Heart right ventricle (tissue), 16 donors: ENCODE data around the gene NUP54. TPM values are rescaled to one million over a fixed set of nuclear protein-coding genes. Genes with fewer than 3 reads are reported as not detected.
A peak's percentile ranks its signal among the peaks of the same experiment; 100 is the strongest.

Experiments used
- ATAC-seq, 8 donors: fragments of 200-7000 bp; cut with Tn5 transposase; one replicate each; pipeline ENCODE4 v1.9.1; 2020; ENCODE audit warnings: mild to moderate bottlenecking in 8 of 8, moderate library complexity in 8 of 8, moderate number of reproducible peaks in 1 of 8
- DNase-seq, 2 donors: peaks; one replicate each; pipeline ENCODE4 v3.0.0-alpha.2; 2020
- H3K27ac ChIP-seq, 10 donors: fragments of 200-600 bp; sonication (generic) in 2 of 10; one replicate each; pipeline versions ENCODE4 v1.5.0 to v1.8.0; 2020 to 2022; ENCODE audit warnings: mild to moderate bottlenecking in 3 of 10
- H3K27me3 ChIP-seq, 7 donors: fragments of 200-600 bp; one replicate each; pipeline ENCODE4 v1.8.0; 2021 to 2022; ENCODE audit warnings: mild to moderate bottlenecking in 2 of 7
- H3K36me3 ChIP-seq, 9 donors: fragments of 200-600 bp; sonication (generic) in 1 of 9; one replicate each; pipeline versions ENCODE4 v1.5.0 to v1.8.0; 2020 to 2022; ENCODE audit warnings: mild to moderate bottlenecking in 2 of 9
- H3K4me1 ChIP-seq, 9 donors: fragments of 200-600 bp; sonication (generic) in 1 of 9; one replicate each; pipeline versions ENCODE4 v1.5.0 to v1.8.0; 2020 to 2022; ENCODE audit warnings: mild to moderate bottlenecking in 4 of 9
- H3K4me3 ChIP-seq, 10 donors: fragments of 200-600 bp; sonication (generic) in 2 of 10; one replicate each; pipeline versions ENCODE4 v1.5.0 to v1.8.0; 2020 to 2022; ENCODE audit warnings: mild to moderate bottlenecking in 7 of 10, moderate library complexity in 2 of 10
- H3K9me3 ChIP-seq, 11 donors: fragments of 200-600 bp in 10 of 11; sonication (generic) in 2 of 11; one replicate each; pipeline versions ENCODE4 v1.5.0 to v1.8.0; 2013 to 2022; ENCODE audit warnings: mild to moderate bottlenecking in 2 of 11, control low read depth in 1 of 11, moderate library complexity in 1 of 11
- WGBS, 2 donors: extraction: QIAGEN DNeasy Blood & Tissue Kit; methylation state at CpG; one replicate each; pipeline ENCODE4 v1.1.7; 2013; ENCODE audit warnings: inconsistent platforms in 1 of 2; 5-methylcytosine and 5-hydroxymethylcytosine counted together
- intact Hi-C, 10 donors: fragments of 100-400 bp; cut with DNase I; formaldehyde crosslinking; loops; one replicate each; pipeline versions ENCODE4 v1.11.1 to v1.14.2; 2022
- polyA plus RNA-seq, 2 donors: library from polyadenylated mRNA; stranded (reverse); fragments of 200-250 nt; gene quantifications; one replicate each; pipeline ENCODE4 v1.2.3, GENCODE V29; 2013
- total RNA-seq, 10 donors: library from RNA; stranded (reverse); fragmentation: NEBNext Ultra II Directional in 3 of 10; extraction: Animal tissue kit (Norgen Biotek cat#: 25700) in 3 of 10; gene quantifications; one replicate each; pipeline versions ENCODE4 v1.2.1 to v1.2.4, GENCODE V29; 2021 to 2023
- TF ChIP-seq, protein P1 (sequence below), 9 donors: fragments of 200-600 bp; sonication (generic) in 2 of 9; IDR thresholded peaks; one replicate each; pipeline versions ENCODE4 v1.5.0 to v1.8.0; 2021 to 2022; ENCODE audit warnings: antibody characterized with exemption in 9 of 9, mild to moderate bottlenecking in 5 of 9, moderate library complexity in 1 of 9
- donor health status: Arrhythmogenic right ventricular cardiomyopathy.
- donor health status: ischemic (EF 13 %, LVEDD 7.1; RV severe dilation, severe dysfunction).
- donor health status: healthy with polysubstance abuse.
- donor health status: DM: no; HTN: yes; CAD: no.
- donor health status: DM: no; HTN: no; CAD: no.
- donor health status: ischemic (EF 25% LVEDD 6.9; RV normal size, moderate dysfunction).
- donor health status: ischemic (EF 25% LVEDD 5.7; RV mildly dilated, moderate dysfunction).
- donor health status: healthy.
- donor health status: DM: yes; HTN: yes; CAD: no.
- donor health status: Ischemic cardiomyopathy.
- donor health status: ischemic (EF 35%, LVEDD 5.7; RV mildly dilated, moderate dysfunction).
- donor health status: nonischemic (EF 11% LVEDD 7.7; RV severe dilation, severe dysfunction).
- donor health status: DM: yes; HTN: yes; CAD: no.
- donor health status: PGD.
- donor health status: ischemic (EF 29% LVEDD 5.4; RV normal size, mild dysfunction).
- donor health status: nonischemic (EF 23%, LVEDD 6.1; RV moderate dilation, normal function).

NUP54 gene
- total and polyA plus RNA-seq, 12 donors, result 9.6 to 25.8 (median 18.9) TPM

DNA sequence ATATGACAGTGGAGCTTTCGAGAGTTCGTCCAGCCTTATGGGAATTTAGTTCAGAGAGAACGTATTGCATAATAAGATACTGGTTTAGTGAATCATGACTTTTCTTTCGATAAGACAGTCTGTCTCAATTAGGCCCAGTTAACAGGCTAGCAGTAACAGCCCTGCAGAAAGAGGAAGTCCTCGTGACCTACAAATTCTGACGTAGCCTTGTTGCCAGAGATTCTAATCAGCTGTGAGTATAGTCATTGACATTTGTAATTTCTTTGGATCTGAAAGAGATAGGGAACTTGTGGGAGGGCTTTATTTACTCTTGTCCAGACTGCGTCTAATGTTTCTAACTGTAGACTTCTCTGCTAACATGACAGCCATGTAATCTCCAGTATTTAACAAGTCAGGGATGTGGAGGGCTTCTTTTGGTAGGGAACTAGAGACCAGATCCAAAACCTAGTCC lies 57.9 kb downstream of the NUP54 start:
- DNase-seq (peak in 1 of 2 donors; percentile 16), ATAC-seq (peak in 7 of 8 donors; percentile 35 to 75 (median 65))
- Histone ChIP-seq H3K27me3 (no peaks in the 10 kb centered on the region), H3K4me3 (no peak overlapping the region), H3K4me1 (peaks cover 0 to 49% (median 15%) of the 10 kb centered on the region in 9 donors), H3K9me3 (no peaks in the 10 kb centered on the region), H3K27ac (peak overlapping the region in 3 of 10 donors; percentile 8 to 66 (median 52)), H3K36me3 (no peaks in the 10 kb centered on the region)
- intact Hi-C loops, result no loop called here
- 24 to 27% methylated on average over 7 of the region's 7 CpGs for WGBS, 2 donors
- TF ChIP-seq, protein P1, sequence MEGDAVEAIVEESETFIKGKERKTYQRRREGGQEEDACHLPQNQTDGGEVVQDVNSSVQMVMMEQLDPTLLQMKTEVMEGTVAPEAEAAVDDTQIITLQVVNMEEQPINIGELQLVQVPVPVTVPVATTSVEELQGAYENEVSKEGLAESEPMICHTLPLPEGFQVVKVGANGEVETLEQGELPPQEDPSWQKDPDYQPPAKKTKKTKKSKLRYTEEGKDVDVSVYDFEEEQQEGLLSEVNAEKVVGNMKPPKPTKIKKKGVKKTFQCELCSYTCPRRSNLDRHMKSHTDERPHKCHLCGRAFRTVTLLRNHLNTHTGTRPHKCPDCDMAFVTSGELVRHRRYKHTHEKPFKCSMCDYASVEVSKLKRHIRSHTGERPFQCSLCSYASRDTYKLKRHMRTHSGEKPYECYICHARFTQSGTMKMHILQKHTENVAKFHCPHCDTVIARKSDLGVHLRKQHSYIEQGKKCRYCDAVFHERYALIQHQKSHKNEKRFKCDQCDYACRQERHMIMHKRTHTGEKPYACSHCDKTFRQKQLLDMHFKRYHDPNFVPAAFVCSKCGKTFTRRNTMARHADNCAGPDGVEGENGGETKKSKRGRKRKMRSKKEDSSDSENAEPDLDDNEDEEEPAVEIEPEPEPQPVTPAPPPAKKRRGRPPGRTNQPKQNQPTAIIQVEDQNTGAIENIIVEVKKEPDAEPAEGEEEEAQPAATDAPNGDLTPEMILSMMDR (IDR thresholded peaks at IDR 0.05), result no peak

DNA sequence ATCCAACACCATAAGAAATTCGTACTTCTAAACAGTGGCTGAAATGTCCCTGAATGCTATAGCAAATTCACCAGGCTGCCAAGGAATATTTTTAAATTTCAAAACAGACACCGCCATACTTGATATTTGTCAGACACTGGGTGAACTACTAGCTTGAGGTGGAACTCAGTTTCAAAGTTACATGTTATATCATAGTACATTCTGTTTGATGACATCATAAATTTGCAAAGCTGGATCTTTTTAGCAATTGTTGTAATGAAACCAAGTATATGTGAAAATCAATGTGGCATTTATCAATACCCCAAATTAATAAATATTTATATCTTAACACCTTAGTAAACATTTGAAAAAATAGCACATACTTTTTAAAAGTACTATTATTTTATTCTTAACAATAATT lies 59.5 kb downstream of the NUP54 start:
- Histone ChIP-seq H3K36me3 (no peaks in the 10 kb centered on the region), H3K4me3 (no peak overlapping the region), H3K9me3 (no peaks in the 10 kb centered on the region), H3K27ac (no peak overlapping the region), H3K27me3 (no peaks in the 10 kb centered on the region), H3K4me1 (peaks cover 0 to 61% (median 19%) of the 10 kb centered on the region in 9 donors)
- intact Hi-C loops, result loop anchor here in 4 of 10 donors (5.0 kb wide), 2 partner anchors 91 to 96 kb away; partner anchors contain the start of gene SDAD1 (in 3 of the 4)
- no peak for DNase-seq
- WGBS, 2 donors, result 70 to 75% methylated on average over 2 of the region's 2 CpGs
- TF ChIP-seq, protein P1 (IDR thresholded peaks at IDR 0.05), result no peak
- ATAC-seq, result no peak

DNA sequence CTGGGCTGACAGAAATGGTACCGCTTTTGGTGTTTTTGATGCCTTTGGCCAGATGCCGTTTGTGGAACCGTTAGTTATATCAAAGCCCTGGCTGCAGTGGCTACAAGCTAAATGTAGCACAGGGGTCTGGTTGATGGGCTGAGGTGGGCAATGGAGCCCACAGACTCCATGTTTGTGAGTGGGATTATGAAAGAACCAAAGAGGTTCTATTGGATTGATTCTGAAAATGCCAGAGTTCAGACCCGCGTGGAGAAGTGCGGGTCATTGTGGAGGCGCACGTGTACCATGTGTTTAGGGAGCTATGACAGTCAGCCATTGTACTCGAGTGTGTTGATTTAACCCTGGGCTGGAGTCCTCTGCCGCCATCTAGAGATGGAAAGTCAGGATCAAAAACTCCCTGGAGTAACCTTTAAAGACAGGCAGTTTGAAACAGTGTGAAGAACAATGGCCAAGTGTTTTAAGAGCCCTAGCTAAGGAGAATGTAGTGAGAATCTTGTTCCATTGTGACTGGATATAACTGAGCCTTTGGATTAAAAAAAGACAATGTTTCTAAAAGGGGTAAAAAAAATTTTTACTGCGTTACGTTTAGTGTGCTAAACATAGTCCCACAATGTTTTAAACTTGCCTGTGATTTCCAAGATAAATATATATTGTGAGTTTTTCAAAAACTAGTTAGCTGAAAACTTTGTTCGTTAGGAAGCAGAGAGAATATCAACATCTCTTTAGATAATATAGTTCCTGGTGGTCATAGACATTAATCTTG lies 61.0 kb downstream of the NUP54 start:
- intact Hi-C loops, result loop anchor here in 4 of 10 donors (5.0 kb wide), 2 partner anchors 90 to 95 kb away; partner anchors contain the start of gene SDAD1 (in 3 of the 4)
- H3K9me3 ChIP-seq, result no peaks in the 10 kb centered on the region
- peaks cover 0 to 61% (median 19%) of the 10 kb centered on the region in 9 donors for H3K4me1 ChIP-seq
- peak overlapping the region in 5 of 10 donors; percentile 2 to 38 (median 26) for H3K4me3 ChIP-seq
- TF ChIP-seq, protein P1 (IDR thresholded peaks at IDR 0.05), result peak; percentile 24 to 70 (median 57)
- H3K27me3 ChIP-seq, result no peaks in the 10 kb centered on the region
- ATAC-seq, result peak; percentile 75 to 90 (median 89)
- peak overlapping the region in 2 of 10 donors; percentile 25 to 52 for H3K27ac ChIP-seq
- DNase-seq, result peak in 1 of 2 donors; percentile 57
- H3K36me3 ChIP-seq, result no peaks in the 10 kb centered on the region
- 11 to 21% methylated on average over 13 of the region's 13 CpGs for WGBS, 2 donors

DNA sequence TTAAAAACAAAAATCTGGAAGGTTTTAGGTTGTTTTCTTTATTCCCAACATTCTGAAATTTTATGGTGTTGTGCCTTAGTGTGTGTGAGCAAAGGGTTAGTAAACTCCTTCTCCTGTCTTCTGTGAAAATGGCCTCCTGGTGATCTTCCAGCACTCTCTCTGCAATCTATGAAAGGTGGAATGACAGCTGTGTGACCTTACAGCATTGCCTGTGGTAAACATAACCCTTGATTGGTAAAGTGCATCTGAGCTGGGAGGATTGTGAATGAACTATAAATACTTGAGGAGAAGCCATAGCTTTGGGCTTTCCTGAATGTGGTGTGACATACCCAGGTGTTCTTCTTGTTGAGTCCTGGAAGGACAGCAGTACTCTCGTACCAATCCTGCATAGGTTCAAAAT lies 63.7 kb downstream of the NUP54 start:
- TF ChIP-seq, protein P1 (IDR thresholded peaks at IDR 0.05), result no peak
- no peaks in the 10 kb centered on the region for H3K9me3 ChIP-seq
- peak overlapping the region in 7 of 10 donors; percentile 31 to 55 (median 46) for H3K27ac ChIP-seq
- no peaks in the 10 kb centered on the region for H3K27me3 ChIP-seq
- no peaks in the 10 kb centered on the region for H3K36me3 ChIP-seq
- peaks cover 0 to 47% (median 10%) of the 10 kb centered on the region in 9 donors for H3K4me1 ChIP-seq
- H3K4me3 ChIP-seq, result no peak overlapping the region
- intact Hi-C loops, result no loop called here
- no peak for DNase-seq
- WGBS, 2 donors, result 31 to 61% methylated on average over 1 of the region's 1 CpG
- ATAC-seq, result peak in 7 of 8 donors; percentile 41 to 69 (median 44)
